ENCODE measurements around the gene KAT2B.

DNA sequence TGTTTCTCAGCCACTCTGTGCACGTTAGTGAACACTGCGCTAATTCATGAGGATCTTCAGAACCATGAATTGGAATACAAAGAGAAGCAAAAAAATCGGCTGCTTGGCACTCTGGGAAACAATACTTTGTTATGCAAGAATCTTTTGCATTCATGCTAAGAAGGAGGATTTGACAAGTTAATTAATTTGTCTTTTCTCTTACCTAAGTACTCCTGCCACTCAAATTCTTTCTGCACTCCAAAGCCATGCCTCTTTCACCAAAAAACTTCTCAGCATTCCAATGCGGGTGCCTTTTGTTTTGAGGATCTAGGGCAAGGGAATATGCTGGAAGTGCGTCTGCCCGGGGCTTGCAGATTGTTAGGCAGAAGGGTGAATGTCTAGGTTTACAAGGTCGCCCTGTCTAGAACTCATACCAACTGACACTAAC, 11.3 kb upstream of the KAT2B start:
- no peak for TF ChIP-seq POLR2A (IDR thresholded peaks at IDR 0.05)
- TF ChIP-seq, protein P1, sequence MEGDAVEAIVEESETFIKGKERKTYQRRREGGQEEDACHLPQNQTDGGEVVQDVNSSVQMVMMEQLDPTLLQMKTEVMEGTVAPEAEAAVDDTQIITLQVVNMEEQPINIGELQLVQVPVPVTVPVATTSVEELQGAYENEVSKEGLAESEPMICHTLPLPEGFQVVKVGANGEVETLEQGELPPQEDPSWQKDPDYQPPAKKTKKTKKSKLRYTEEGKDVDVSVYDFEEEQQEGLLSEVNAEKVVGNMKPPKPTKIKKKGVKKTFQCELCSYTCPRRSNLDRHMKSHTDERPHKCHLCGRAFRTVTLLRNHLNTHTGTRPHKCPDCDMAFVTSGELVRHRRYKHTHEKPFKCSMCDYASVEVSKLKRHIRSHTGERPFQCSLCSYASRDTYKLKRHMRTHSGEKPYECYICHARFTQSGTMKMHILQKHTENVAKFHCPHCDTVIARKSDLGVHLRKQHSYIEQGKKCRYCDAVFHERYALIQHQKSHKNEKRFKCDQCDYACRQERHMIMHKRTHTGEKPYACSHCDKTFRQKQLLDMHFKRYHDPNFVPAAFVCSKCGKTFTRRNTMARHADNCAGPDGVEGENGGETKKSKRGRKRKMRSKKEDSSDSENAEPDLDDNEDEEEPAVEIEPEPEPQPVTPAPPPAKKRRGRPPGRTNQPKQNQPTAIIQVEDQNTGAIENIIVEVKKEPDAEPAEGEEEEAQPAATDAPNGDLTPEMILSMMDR (IDR thresholded peaks at IDR 0.05) = no peak
